Measurements from ENCODE around the gene PNPLA3.

PNPLA3 gene

GRCh38 chr22:43917521-43917920 lies 6.1 kb upstream of the PNPLA3 start:
- no peak for TF ChIP-seq CTCF (IDR thresholded peaks at IDR 0.05; ENCODE audit: low read depth, low read length)
- no peak for DNase-seq (ENCODE audit: extremely low read depth, low read depth)

GRCh38 chr22:43919106-43919973 lies 4.3 kb upstream of the PNPLA3 start:
- TF ChIP-seq CTCF (IDR thresholded peaks at IDR 0.05; ENCODE audit: low read depth, low read length), result no peak
- no peak for DNase-seq (ENCODE audit: extremely low read depth, low read depth)

GRCh38 chr22:43921370-43921769 lies 2.2 kb upstream of the PNPLA3 start:
- TF ChIP-seq CTCF (IDR thresholded peaks at IDR 0.05; ENCODE audit: low read depth, low read length), result no peak
- DNase-seq (ENCODE audit: extremely low read depth, low read depth), result no peak

- TF ChIP-seq CTCF (IDR thresholded peaks at IDR 0.05; ENCODE audit: low read depth, low read length), result no peak; the same call in 1 of the 2 replicates
- no peak for DNase-seq (ENCODE audit: extremely low read depth, low read depth)
Measured at GRCh38 chr22:43922123-43922522, 1.5 kb upstream of the PNPLA3 start.

- no peak for TF ChIP-seq CTCF (IDR thresholded peaks at IDR 0.05; ENCODE audit: low read depth, low read length)
- no peak for DNase-seq (ENCODE audit: extremely low read depth, low read depth)
Measured at GRCh38 chr22:43923191-43923590, 414 bp upstream of the PNPLA3 start.

- TF ChIP-seq CTCF (IDR thresholded peaks at IDR 0.05; ENCODE audit: low read depth, low read length), result no peak
- no peak for DNase-seq (ENCODE audit: extremely low read depth, low read depth)
Measured at GRCh38 chr22:43924877-43925276, 1.3 kb downstream of the PNPLA3 start.

- no peak for DNase-seq (ENCODE audit: extremely low read depth, low read depth)
- no peak for TF ChIP-seq CTCF (IDR thresholded peaks at IDR 0.05; ENCODE audit: low read depth, low read length)
Measured at GRCh38 chr22:43925433-43926348, 2.1 kb downstream of the PNPLA3 start.
